SIG-M5 (cell line): ENCODE measurements around the gene GRAMD1B.
"Not testable (repeated sequence)": the region's sequence is repeated elsewhere in the genome, so short reads cannot be mapped to it uniquely, and the experiment has no call there.

Source experiments
- DNase-seq: peaks from one replicate; lab custom pipeline; 2025; lab: John Stamatoyannopoulos, UW

The GRAMD1B gene

GRCh38 chr11:123641495-123641840 is 211.4 kb downstream of the GRAMD1B start:
- DNase-seq = no peak

- no peak for DNase-seq
Observed at GRCh38 chr11:123642435-123642834, 212.4 kb downstream of the GRAMD1B start.

GRCh38 chr11:123645286-123645975 is 215.4 kb downstream of the GRAMD1B start:
- DNase-seq = no peak

- no peak for DNase-seq
Observed at GRCh38 chr11:123650901-123651300, 220.8 kb downstream of the GRAMD1B start.

GRCh38 chr11:123652599-123652998 is 222.5 kb downstream of the GRAMD1B start:
- DNase-seq = no peak

- no peak for DNase-seq
Observed at GRCh38 chr11:123653483-123653826, 223.4 kb downstream of the GRAMD1B start.

GRCh38 chr11:123653827-123654565 is 223.9 kb downstream of the GRAMD1B start:
- DNase-seq = no peak

- DNase-seq = no peak
Observed at GRCh38 chr11:123654566-123655081, 224.6 kb downstream of the GRAMD1B start, which contains the start of gene SCN3B. Gene SCN3B, minus strand, starts transcription at chr11:123654624. Its CDS starts 823 bp downstream, at chr11:123653801.

- DNase-seq = no peak
Observed at GRCh38 chr11:123659311-123659710, 229.2 kb downstream of the GRAMD1B start.

GRCh38 chr11:123659965-123660364 is 229.9 kb downstream of the GRAMD1B start:
- not testable (repeated sequence) for DNase-seq

- no peak for DNase-seq
Observed at GRCh38 chr11:123665306-123665705, 235.2 kb downstream of the GRAMD1B start.

GRCh38 chr11:123670081-123670480 is 240.0 kb downstream of the GRAMD1B start:
- no peak for DNase-seq

GRCh38 chr11:123671534-123671933 is 241.5 kb downstream of the GRAMD1B start:
- no peak for DNase-seq

GRCh38 chr11:123672568-123672967 is 242.5 kb downstream of the GRAMD1B start:
- DNase-seq = no peak

- no peak for DNase-seq
Observed at GRCh38 chr11:123674297-123674696, 244.2 kb downstream of the GRAMD1B start.
